AG04449 (cell line): Measurements from ENCODE around the gene GAGE10.
A peak's percentile ranks its signal among the peaks of the same experiment; 100 is the strongest.

Experiments
- CTCF ChIA-PET: fragments of 350-600 bp; formaldehyde crosslinking; extraction: SDS; loops from one replicate; lab custom pipeline; 2021; ENCODE audit warnings: antibody characterized with exemption; lab: Yijun Ruan, JAX
- POLR2A ChIA-PET: fragments of 400-600, 350-600 bp; formaldehyde crosslinking; extraction: SDS; loops from one replicate; lab custom pipeline; 2020; ENCODE audit warnings: antibody characterized with exemption, inconsistent platforms; lab: Yijun Ruan, JAX
- DNase-seq: peaks from one replicate; pipeline ENCODE4 v3.0.0-alpha.2; 2010; ENCODE audit warnings: low read depth, low spot score
- H3K4me3 ChIP-seq: 2 replicates; pipeline ENCODE4 v1.5.1; 2011; ENCODE audit warnings: low read depth, mild to moderate bottlenecking, control low read depth, low read length
- CTCF ChIP-seq: IDR thresholded peaks from one replicate; pipeline ENCODE4 v1.5.1; 2011; ENCODE audit warnings: mild to moderate bottlenecking, moderate library complexity, low read length, control low read depth, inconsistent platforms; ENCODE audit not compliant: insufficient read depth; ENCODE audit errors: missing control alignments

GAGE10 gene

GRCh38 chrX:49268702-49269009 is 34.8 kb upstream of the GAGE10 start:
- peak overlapping the region; percentile 62 for H3K4me3 ChIP-seq
- ChIA-PET CTCF (interaction anchor here (1.0 kb wide), 1 partner anchor 113 kb away, joined by 3 read pairs; no protein-coding TSS in a partner anchor), POLR2A (interaction anchor here (1.0 to 1.4 kb wide), 2 partner anchors 34 to 78 kb away, joined by 3 read pairs; partner anchors contain the start of gene CCDC22)
- DNase-seq = no peak
- TF ChIP-seq CTCF = no peak

- ChIA-PET CTCF (no interaction called here), POLR2A (interaction anchor here (0.5 to 1.4 kb wide), 3 partner anchors 34 to 127 kb away, joined by 3 read pairs; partner anchors contain the start of gene CCDC22)
- DNase-seq = peak; percentile 89
- peak overlapping the region; percentile 74 for H3K4me3 ChIP-seq
- no peak for TF ChIP-seq CTCF
Measured at GRCh38 chrX:49269010-49269766, 34.3 kb upstream of the GAGE10 start.

DNA sequence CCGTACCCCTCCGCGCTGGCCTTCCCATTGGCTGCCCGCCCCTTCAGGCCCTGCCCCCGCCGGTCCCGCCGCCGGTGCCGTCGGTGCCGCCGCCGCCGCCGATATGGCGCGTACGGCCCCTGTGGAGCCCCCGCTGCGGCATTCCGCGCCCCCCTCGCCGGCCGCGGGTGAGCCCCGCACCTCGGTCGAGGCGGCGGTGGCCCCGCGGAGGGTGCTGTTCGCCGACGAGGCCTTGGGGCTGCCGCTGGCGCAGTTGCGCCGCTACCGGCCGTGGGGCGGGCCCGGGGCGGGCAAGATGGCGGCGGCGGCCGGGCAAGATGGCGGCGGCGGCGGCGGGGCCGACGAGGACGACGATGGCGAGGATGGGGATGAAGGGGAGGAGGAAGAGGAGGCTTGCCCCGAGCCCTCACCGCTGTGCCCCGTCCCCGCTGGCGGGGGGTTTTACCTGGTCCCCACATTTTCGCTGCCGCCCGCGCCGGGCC is 33.6 kb upstream of the GAGE10 start, which contains the start of gene PPP1R3F:
Gene PPP1R3F (plus strand): TSS at position 27 of the 482 bp plus-strand sequence. CDS start 77 bp downstream, at position 104.
- no peak for TF ChIP-seq CTCF
- ChIA-PET POLR2A (interaction anchor here (1.0 to 1.4 kb wide), 2 partner anchors 35 to 79 kb away, joined by 3 read pairs; partner anchors contain the start of gene CCDC22), CTCF (no interaction called here)
- H3K4me3 ChIP-seq = peak within 1 kb of the TSS; percentile 74
- no peak for DNase-seq

- TF ChIP-seq CTCF = no peak
- ChIA-PET POLR2A (interaction anchor here (1.4 kb wide), 1 partner anchor 80 kb away, joined by 3 read pairs; no protein-coding TSS in a partner anchor), CTCF (no interaction called here)
- peak overlapping the region; percentile 65 for H3K4me3 ChIP-seq
- no peak for DNase-seq
Measured at GRCh38 chrX:49270249-49270921, 33.1 kb upstream of the GAGE10 start.

DNA sequence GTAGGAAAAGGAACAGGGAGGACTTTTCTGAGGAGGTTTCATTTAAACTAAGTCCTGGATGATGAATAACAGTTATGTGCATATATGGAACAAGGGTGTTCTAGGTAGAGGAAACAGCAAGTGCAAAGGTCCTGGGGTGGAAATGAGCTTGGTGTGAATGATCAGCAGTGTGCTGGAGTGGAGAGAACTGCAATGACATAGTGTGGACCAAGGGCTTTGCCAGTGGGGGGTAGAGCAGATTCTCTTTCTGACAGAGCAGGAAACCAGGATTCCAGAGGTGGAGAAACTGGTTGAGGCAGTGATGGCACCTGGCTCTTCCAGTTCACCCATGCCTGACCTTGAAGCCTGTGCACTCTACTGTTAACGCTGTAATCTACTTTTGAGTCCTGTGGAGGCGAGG is 32.1 kb upstream of the GAGE10 start:
- POLR2A ChIA-PET = no interaction called here
- CTCF ChIA-PET = no interaction called here
- H3K4me3 ChIP-seq = no peak overlapping the region
- TF ChIP-seq CTCF = no peak
- no peak for DNase-seq

DNA sequence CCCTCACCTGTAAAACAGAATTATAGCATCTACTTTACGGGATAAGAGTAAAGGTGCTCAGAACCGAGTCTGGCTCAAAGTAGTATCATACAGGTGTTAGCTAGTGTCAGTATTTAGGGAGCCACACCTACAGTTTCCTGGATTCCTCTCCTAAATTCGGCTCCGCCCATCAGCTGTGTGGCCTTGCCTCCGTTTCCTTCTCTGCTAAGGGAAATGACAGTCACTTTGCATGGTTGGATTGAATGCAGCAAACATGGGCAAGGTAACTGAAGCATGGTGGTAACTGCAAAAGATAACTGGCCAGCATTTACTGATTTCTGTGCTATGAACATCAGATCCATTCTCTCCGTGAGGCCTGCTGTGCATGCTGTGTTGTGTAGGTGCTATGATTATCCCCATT is 31.0 kb upstream of the GAGE10 start:
- H3K4me3 ChIP-seq = no peak overlapping the region
- CTCF ChIA-PET = interaction anchor here (0.9 to 1.3 kb wide), 2 partner anchors 19 to 80 kb away, joined by 3 read pairs; no protein-coding TSS in a partner anchor
- POLR2A ChIA-PET = no interaction called here

More for the DNA sequence above, 31.0 kb upstream of the GAGE10 start:
- DNase-seq = no peak
- TF ChIP-seq CTCF = no peak
